NCI-H1930 (cell line): ENCODE results near the gene EIF2A.
"Not testable (repeated sequence)": the region's sequence is repeated elsewhere in the genome, so short reads cannot be mapped to it uniquely, and the experiment has no call there.

Experiments
- DNase-seq, 2 experiments: peaks; one replicate each; lab custom pipeline; 2025; lab: John Stamatoyannopoulos, UW

The EIF2A gene

DNA sequence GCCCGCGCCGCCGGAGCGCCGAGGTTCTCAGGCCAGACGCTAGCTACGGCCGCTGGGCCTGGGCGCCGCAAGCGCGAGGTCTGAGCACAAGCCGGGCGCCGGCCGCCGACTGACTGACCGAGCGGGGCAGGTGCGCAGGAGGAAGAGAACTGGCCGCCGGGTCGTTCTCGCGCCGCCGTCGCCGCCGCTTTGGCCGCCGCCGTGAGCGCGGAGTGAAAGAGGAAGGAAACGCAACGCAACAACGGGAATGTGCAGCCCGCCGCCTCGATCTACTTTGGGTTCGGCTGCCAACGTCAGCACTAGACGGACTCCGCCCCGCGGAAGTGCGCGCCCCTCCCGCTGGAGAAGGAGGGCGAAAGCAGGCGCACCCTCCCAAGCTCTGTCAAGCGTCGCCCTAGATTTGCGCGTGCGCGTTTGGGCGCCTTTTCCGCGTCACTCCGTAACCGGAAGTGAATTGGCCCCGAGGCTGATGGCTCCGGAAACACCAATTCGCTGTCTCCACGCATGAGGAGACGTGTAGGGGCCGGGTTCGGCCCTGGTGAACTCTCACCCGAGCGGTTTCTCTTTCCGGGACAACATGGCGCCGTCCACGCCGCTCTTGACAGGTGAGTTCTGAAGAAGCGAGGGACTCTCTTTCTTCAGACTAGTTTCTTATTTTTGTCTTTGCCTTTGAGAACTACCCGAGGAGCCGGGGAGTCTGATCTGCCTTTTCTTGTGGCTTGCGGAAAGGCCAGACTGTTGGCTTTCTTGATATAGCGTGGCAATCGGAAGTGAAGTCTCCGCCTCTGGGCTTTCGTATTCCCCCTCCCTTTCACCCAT, at the start of gene EIF2A, which contains the start of gene SERP1:
EIF2A (plus strand) TSS at position 562 of the 819 bp plus-strand sequence; CDS start at position 578, 16 bp downstream.
SERP1 (minus strand) TSS at position 271 of the 819 bp plus-strand sequence. CDS start 361 bp downstream, outside the sequence.
- DNase-seq, result peak; percentile 98 to 99

DNA sequence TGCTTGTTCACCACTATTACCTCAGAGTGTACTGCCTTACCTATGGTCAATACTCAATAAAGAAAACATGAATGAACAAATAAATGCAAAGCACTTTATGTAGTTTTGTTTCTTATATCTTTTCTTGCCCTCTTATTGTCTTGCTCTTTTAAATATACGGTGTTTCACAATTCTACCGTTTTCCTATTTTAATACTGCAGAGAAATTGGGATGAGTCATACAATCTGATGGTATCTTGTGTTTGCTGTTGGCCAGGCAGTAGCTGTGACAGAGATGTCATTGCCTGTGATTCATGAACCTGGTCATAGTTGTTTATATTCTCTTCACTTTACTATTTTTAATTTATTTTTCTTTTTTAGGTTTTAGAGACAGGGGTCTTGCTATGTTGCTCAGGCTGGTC, 48.6 kb upstream of the EIF2A start:
- no peak for DNase-seq

GRCh38 chr3:150500960-150501359, 45.6 kb upstream of the EIF2A start:
- not testable (repeated sequence) for DNase-seq

DNA sequence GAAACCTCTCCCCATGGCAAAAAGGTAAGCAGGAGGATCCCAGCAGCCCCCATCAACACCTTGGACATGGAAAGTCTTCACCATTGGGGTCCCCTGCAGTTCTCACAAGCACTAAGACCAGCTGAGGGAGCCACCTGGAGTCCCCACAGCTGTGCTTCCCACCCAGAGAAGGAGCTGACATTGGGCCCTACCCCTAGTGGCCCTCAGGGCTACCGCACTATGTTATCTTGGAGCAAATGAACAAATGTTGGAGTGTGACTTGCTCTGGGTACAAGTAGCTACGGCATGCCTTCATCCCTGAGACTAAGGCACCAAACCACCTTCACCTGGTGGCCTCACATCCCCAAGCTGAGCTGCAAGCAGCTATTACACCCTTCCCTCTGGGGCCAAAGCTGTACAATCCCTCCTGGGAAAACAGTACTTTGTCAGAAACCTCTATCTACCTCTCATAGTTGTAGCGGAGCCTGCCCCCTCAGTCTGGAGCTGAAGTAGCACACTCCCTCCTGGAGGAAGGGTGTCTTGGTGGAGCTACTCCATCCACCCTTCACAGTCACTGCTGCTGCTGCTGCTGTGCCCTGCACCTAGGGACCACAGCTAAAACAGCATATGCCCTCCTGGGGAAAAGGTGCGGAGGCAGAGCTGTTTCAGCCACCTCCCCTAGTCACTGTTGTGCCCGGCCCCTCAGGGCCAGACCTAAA, 43.0 kb upstream of the EIF2A start:
- no peak for DNase-seq

GRCh38 chr3:150504483-150504882, 42.1 kb upstream of the EIF2A start:
- DNase-seq, result no peak

DNA sequence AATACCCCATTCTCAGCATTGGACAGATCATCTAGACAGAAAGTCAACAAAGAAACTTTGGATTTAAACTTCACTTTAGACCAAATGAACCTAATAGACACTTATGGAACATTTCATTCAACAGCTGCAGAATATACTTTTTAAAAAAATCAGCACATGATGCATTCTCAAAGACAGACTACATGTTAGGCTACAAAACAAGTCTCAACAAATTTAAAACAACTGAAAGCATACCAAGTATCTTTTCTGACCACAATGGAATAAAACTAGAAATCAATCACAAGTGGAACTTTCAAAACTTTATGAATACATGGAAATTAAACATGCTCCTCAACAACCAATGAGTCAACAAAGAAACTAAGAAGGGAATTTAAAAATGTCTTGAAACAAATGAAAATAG, 38.2 kb upstream of the EIF2A start:
- no peak for DNase-seq

DNA sequence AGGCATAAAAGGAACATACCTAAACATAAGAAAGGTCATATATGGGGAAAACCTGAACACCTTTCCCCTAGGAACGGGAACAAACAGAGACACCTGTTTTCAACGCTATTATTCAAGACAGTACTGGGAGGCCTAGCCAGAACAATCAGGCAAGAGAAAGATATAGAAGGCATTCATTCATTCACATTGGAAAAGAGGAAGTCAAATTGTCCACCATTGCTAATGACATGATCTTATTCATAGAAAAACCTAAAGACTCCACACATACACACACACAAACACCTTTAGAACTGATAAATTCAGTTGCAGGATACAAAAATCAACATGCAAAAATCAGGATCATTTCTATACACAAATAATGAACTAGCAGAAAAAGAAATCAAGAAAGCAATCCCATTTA, 36.8 kb upstream of the EIF2A start:
- no peak for DNase-seq

- no peak for DNase-seq
These were observed 35.3 kb upstream of the EIF2A start for GRCh38 chr3:150511122-150511821.

DNA sequence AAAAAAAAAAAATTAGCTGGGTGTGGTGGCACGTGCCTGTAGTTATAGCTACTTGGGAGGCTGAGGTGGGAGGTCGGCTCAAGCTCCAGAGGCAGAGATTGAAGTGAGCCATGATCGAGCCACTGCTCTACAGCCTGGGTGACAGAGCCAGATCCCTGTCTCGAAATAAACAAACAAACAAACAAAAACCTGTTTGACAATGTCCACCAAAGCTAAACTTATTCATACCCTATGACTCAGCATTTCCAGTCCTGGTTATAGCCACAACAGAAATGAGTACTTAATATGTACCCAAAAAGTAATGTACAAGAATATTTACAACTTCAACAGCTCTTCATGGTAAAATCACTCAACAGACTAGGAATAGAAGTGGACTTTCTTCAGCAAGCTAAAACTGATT, 31.4 kb upstream of the EIF2A start:
- DNase-seq, result no peak

- DNase-seq, result no peak
These were observed 27.6 kb upstream of the EIF2A start for GRCh38 chr3:150519026-150519425.

DNA sequence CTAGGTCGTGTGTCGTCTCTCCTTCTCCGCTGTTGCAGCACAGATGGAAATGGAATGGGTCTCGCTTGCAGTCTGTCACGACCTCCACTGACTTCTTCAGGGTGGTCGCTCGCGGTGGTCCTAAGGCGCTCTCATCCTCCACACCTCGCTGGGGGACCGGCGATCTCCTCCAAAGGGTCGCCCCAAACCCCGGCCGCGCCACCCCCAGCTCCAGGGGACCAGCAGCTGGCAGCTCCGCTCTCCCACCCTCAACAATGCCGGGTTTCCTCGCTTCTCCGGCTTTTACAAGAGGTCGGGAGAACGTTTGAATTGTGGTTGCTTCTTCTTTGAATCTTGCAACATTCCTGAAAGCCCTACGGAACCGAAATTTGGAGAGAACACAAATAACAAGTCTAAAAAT, 26.2 kb upstream of the EIF2A start:
- DNase-seq, result no peak

DNA sequence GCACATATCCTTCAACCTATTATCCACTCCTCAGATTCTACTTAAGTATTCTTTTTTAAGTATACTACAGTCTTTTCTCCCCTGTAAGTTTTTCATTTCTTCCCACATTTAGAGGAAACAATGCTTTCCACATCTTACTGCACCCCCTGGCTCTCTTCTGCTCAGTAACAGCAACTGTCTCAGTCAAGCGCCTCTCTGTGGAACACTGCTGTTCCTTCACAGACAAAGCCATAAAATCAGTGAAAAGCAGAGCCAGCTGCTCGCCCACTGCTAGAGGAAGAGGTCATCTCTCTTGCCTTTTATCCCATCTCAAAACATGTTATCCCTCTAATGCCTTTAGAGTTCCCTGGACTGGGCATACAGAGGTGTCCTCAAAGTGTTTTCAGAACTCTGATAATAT, 25.1 kb upstream of the EIF2A start:
- DNase-seq, result no peak

GRCh38 chr3:150523538-150523937, 23.0 kb upstream of the EIF2A start:
- no peak for DNase-seq

- DNase-seq, result no peak
These were observed 18.9 kb upstream of the EIF2A start for GRCh38 chr3:150527464-150528255.

GRCh38 chr3:150528354-150528797, 18.2 kb upstream of the EIF2A start:
- DNase-seq, result no peak

GRCh38 chr3:150531775-150532174, 14.8 kb upstream of the EIF2A start:
- DNase-seq, result no peak

DNA sequence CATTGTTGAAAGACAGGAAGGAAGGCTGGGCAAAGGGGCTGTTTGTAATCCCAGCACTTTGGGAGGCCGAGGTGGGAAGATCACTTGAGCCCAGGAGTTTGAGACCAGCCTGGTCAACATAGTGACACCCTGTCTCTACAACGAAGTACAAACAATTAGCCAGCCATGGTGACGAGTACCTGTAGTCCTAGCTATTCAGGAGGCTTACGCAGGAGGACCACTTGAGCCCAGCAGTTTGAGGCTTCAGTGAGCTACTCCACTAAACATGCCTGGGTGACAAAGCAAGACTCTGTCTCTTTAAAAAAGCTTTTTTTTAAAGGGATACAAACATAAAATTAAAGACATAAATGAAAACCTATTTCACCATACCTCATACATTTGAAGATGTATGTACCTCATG, 11.4 kb upstream of the EIF2A start:
- DNase-seq, result no peak

GRCh38 chr3:150538324-150539208, 8.0 kb upstream of the EIF2A start:
- DNase-seq, result no peak

DNA sequence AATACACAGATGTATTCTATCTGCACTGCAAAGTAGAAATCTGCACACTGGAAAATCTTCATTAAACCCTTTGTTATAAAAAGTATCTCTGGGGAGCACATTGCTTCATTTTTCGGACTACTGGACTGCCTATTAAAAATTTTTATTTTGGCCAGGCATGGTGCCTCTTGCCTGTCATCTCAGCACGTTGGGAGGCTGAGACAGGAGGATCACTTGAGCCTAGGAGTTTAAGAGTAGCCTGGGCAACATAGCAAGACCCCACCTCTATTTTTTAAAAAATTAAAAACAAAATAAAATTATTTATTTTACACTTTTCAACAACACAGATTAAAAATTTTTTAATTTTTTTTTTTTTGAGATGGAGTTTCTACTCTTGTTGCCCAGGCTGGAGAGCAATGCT, 6.3 kb upstream of the EIF2A start:
- no peak for DNase-seq

DNA sequence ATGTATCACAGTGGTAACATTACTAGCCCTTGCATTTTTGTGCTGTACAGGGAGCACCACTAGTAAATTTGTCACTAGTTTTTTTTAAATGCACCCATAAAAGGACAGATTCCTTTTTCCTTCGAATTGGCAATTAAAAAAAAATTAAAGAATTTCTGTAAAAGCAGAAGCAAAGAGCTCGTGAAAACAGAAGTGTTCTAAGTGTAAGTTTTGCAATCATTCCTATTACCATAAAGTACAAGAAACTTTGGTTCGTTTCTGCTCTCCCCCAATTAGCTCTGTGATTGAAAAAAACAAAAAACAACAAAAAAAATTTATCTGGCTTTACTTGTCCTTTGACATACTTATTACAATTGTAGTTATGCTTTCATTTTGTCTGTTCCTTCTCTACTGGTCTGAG, 5.6 kb upstream of the EIF2A start:
- DNase-seq, result no peak

DNA sequence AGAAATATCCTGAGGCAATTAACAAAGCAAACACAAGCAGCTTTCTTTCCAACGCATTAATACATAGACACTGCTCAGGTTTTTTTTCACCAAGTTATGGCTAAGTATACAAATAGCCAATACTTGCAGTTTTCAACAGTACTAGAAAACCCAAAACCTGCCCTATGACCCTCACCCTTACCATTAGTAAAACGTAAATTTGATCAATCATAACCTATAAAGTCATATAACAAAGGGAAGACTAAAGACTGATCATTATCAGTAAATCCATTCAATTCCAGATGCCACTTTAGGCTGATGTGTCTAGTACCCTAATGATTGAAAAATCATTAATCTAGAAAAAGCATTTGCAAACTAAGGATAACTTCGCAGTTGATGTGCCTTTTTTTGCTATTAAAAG, 3.5 kb upstream of the EIF2A start:
- no peak for DNase-seq
